Activated CD4-positive, alpha-beta T cell treated with anti-CD3 and anti-CD28 coated beads for 36 hours (primary cell): ENCODE results near the gene FAM200C. TPM values are rescaled to one million over a fixed set of nuclear protein-coding genes. Genes with fewer than 3 reads are reported as not detected.
"Not testable (repeated sequence)": the region's sequence is repeated elsewhere in the genome, so short reads cannot be mapped to it uniquely, and the experiment has no call there.

Source experiments
- ATAC-seq: fragments of 200-7000 bp; cut with Tn5 transposase; one replicate; pipeline ENCODE4 v1.10.0; 2021; ENCODE audit warnings: mild to moderate bottlenecking, moderate library complexity
- CTCF ChIA-PET: fragments of 350-600 bp; sonication (Branson Sonifier 250); formaldehyde crosslinking; loops from one replicate; lab custom pipeline; 2021; ENCODE audit warnings: antibody characterized with exemption; lab: Charles Lee
- POLR2A ChIA-PET: fragments of 350-600 bp; sonication (Branson Sonifier 250); formaldehyde crosslinking; loops from one replicate; lab custom pipeline; 2021; ENCODE audit warnings: antibody characterized with exemption, inconsistent platforms; lab: Charles Lee
- DNase-seq: peaks from one replicate; pipeline ENCODE4 v3.0.0-alpha.2; 2020
- H3K27ac Mint-ChIP-seq: one replicate; pipeline ENCODE4 v1.8.0; 2021; ENCODE audit warnings: mixed read lengths
- H3K27me3 Mint-ChIP-seq: one replicate; pipeline ENCODE4 v1.8.0; 2021; ENCODE audit warnings: mixed read lengths
- H3K36me3 Mint-ChIP-seq: one replicate; pipeline ENCODE4 v1.8.0; 2021; ENCODE audit warnings: low read depth, mixed read lengths
- H3K4me1 Mint-ChIP-seq: one replicate; pipeline ENCODE4 v1.8.0; 2021; ENCODE audit warnings: mixed read lengths
- H3K4me3 Mint-ChIP-seq: one replicate; pipeline ENCODE4 v1.8.0; 2021; ENCODE audit warnings: mild to moderate bottlenecking, moderate library complexity, mixed read lengths
- H3K9me3 Mint-ChIP-seq: one replicate; pipeline ENCODE4 v1.8.0; 2021; ENCODE audit warnings: low read depth, mixed read lengths
- intact Hi-C, 2 experiments: fragments of 100-400 bp; cut with DNase I in 1 of 2; cut with micrococcal nuclease in 1 of 2; formaldehyde crosslinking; loops; one replicate each; pipeline versions ENCODE4 v1.14.2 to v1.15.1; 2022 to 2024; cut with DNase I, micrococcal nuclease
- total RNA-seq, 2 experiments: library from RNA; stranded (reverse); gene quantifications; one replicate each; pipeline ENCODE4 v1.2.3, GENCODE V29; 2021

Gene FAM200C
- total RNA-seq, 2 experiments from 2014 or later, result 0.91 to 1.3 TPM

DNA sequence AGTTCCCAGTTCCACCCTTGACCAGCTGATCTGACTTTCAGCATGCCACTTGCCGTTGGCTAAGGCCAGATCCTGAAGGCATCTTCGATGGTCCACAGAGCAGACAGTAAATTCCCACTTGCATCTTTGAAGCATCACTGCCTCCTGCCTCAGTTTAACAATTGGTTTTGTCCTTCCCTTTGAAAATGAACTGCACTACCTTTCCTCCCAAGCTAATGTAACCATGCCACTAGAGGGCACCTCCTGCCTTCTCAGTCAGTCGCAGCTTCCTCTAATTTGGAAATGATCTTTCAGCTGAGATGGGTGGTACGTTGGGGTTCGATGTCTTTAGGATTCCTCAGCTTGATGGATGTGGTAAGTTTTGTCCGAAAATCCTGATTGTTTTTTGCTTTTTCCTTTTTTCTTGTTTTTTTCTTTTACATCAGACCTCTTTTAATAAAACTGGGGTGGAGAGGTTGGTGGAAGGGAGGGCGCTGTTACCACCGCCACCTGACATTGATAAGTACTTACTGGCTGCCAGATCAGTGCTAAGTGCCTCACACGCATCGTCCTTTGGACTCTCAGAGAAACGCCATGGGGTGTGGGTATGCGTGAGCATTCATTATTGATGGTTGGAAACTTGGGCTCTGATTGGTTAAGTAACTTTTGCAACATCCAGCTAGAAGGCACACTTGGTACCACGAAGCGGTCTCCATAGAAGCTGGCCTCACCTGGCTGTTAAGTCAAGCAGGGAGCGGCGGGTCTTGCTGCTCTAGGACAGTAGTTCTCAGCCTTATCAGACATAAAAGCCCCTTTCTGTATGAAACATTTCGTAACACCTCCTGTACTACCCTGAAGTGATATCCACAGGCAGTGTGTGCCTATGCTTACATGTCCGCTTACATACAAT lies 38.7 kb upstream of the FAM200C start:
- Mint-ChIP-seq H3K9me3 (no peaks in the 10 kb centered on the region), H3K27me3 (peaks cover 4% of the 10 kb centered on the region), H3K4me3 (peak overlapping the region; percentile 74), H3K36me3 (no peaks in the 10 kb centered on the region), H3K4me1 (peaks cover 35% of the 10 kb centered on the region), H3K27ac (peak overlapping the region; percentile 97)
- ChIA-PET CTCF (interaction anchor here (0.6 to 6.2 kb wide), 62 partner anchors 8 to 1111 kb away, joined by 3 to 107 read pairs (median 4); partner anchors contain the start of genes PTTG1 and SLU7), POLR2A (interaction anchor here (0.5 to 2.3 kb wide), 4 partner anchors 17 to 68 kb away, joined by 3 to 18 read pairs (median 5); partner anchors contain the start of gene PTTG1)
- peak; percentile 76 for DNase-seq
- ATAC-seq, result peak; percentile 64
- intact Hi-C loops, result loop anchor here (1.0 to 10.0 kb wide), 9 partner anchors 16 to 406 kb away; partner anchors contain the start of gene PTTG1 (in 1 of the 2)

DNA sequence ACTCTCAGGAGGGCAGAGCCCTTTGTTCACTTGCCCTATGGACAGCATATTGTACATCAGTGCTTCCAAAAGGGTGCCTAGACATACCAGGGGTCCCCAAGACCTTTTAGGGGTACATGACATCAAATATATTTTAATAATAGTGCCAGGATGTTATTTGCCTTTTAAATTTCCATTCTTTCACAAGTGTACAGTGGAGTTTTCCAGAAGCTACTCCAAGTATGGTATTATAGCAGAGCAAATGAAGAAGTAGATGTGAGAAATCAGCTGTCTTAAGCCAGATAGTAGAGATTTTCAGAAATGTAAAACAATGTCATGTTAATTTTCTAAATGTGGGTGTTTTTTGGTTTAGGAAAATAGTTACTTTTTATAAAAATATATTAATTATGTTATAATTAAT lies 37.4 kb upstream of the FAM200C start:
- ChIA-PET CTCF (interaction anchor here (1.2 to 6.2 kb wide), 13 partner anchors 9 to 1112 kb away, joined by 3 to 107 read pairs (median 15); partner anchors contain the start of genes PTTG1 and SLU7), POLR2A (no interaction called here)
- Mint-ChIP-seq H3K9me3 (no peaks in the 10 kb centered on the region), H3K27ac (no peak overlapping the region), H3K27me3 (peaks cover 4% of the 10 kb centered on the region), H3K36me3 (no peaks in the 10 kb centered on the region), H3K4me3 (no peak overlapping the region), H3K4me1 (peaks cover 35% of the 10 kb centered on the region)
- intact Hi-C loops, result loop anchor here in 1 of 2 experiments (10.0 kb wide), 1 partner anchor 408 kb away; no protein-coding TSS in a partner anchor
- DNase-seq, result no peak
- no peak for ATAC-seq

DNA sequence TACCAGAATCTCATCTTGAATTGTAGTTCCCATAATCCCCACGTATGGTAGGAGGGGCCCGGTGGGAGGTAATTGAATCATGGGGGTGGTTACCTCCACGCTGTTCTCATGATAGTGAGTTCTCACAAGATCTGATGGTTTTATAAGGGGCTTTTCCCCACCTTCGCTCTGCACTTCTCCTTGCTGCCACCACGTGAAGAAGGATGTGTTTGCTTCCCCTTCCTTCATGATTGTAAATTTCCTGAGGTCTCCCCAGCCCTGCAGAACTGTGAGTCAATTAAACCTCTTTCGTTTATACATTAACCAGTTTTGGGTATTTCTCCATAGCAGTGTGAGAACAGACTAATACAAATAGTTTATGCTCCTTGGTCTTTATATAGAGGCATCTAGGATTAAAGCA lies 36.8 kb upstream of the FAM200C start:
- H3K9me3 Mint-ChIP-seq, H3K4me3 Mint-ChIP-seq, H3K36me3 Mint-ChIP-seq, ATAC-seq, POLR2A ChIA-PET, H3K27me3 Mint-ChIP-seq: not testable (repeated sequence)
- Mint-ChIP-seq H3K27ac (peak overlapping the region; percentile 24), H3K4me1 (peaks cover 33% of the 10 kb centered on the region)
- DNase-seq, result peak; percentile 25
- CTCF ChIA-PET, result interaction anchor here (0.5 to 6.2 kb wide), 3 partner anchors 15 to 70 kb away, joined by 3 to 107 read pairs (median 100); partner anchors contain the start of genes PTTG1 and SLU7
- intact Hi-C loops, result loop anchor here in 1 of 2 experiments (10.0 kb wide), 1 partner anchor 408 kb away; no protein-coding TSS in a partner anchor

DNA sequence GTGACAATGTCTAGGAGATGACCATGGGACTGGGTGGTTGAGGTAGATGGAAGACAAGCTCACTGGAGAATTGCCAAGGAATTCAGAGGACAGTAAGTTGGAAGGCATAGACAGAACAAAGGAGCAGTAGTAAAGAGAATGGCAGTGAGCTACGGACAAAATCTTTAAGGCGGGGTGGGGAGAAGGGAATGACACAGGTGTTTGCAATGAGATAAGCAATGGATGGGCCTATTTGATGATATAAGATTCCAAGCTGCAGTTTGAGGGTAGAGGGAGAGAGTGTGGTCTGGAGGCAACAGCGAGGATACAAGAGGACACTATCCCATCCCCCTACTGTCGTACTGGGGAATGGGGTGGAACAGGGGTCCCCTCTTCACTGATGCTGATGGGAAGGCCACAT lies 36.2 kb upstream of the FAM200C start:
- H3K9me3 Mint-ChIP-seq, result no peaks in the 10 kb centered on the region
- ATAC-seq, result no peak
- peaks cover 4% of the 10 kb centered on the region for H3K27me3 Mint-ChIP-seq
- H3K27ac Mint-ChIP-seq, result no peak overlapping the region
- peaks cover 27% of the 10 kb centered on the region for H3K4me1 Mint-ChIP-seq
- intact Hi-C loops, result loop anchor here in 1 of 2 experiments (10.0 kb wide), 1 partner anchor 409 kb away; no protein-coding TSS in a partner anchor
- DNase-seq, result no peak
- ChIA-PET CTCF (interaction anchor here (0.5 to 1.4 kb wide), 2 partner anchors 17 to 71 kb away, joined by 3 to 8 read pairs; partner anchors contain the start of gene SLU7), POLR2A (no interaction called here)
- no peaks in the 10 kb centered on the region for H3K36me3 Mint-ChIP-seq
- H3K4me3 Mint-ChIP-seq, result no peak overlapping the region

DNA sequence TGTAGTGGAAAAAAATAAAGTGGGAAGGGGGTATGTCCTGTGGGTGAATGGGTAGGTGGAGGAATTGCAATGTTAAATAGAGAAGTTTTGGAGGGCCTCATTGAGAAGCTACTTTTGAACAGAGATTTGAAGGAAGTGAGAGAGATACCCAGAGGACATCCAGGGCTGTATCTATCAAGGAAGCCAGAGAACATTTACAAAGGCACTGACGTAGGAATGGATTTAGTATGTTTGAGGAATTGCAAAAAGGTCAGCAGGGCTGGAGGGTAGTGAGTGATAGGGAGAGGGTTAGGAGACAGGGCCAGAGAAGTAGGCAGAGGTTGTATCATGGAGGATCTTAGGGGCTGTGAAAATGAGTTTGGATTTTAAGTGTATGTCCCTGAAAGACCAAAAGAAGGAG lies 35.7 kb upstream of the FAM200C start:
- ATAC-seq (no peak), DNase-seq (no peak)
- peaks cover 4% of the 10 kb centered on the region for H3K27me3 Mint-ChIP-seq
- no peaks in the 10 kb centered on the region for H3K9me3 Mint-ChIP-seq
- ChIA-PET CTCF (interaction anchor here (1.4 kb wide), 1 partner anchor 71 kb away, joined by 8 read pairs; no protein-coding TSS in a partner anchor), POLR2A (no interaction called here)
- no peaks in the 10 kb centered on the region for H3K36me3 Mint-ChIP-seq
- peak overlapping the region; percentile 12 for H3K27ac Mint-ChIP-seq
- no peak overlapping the region for H3K4me3 Mint-ChIP-seq
- intact Hi-C loops, result loop anchor here in 1 of 2 experiments (10.0 kb wide), 1 partner anchor 409 kb away; no protein-coding TSS in a partner anchor
- H3K4me1 Mint-ChIP-seq, result peaks cover 24% of the 10 kb centered on the region

DNA sequence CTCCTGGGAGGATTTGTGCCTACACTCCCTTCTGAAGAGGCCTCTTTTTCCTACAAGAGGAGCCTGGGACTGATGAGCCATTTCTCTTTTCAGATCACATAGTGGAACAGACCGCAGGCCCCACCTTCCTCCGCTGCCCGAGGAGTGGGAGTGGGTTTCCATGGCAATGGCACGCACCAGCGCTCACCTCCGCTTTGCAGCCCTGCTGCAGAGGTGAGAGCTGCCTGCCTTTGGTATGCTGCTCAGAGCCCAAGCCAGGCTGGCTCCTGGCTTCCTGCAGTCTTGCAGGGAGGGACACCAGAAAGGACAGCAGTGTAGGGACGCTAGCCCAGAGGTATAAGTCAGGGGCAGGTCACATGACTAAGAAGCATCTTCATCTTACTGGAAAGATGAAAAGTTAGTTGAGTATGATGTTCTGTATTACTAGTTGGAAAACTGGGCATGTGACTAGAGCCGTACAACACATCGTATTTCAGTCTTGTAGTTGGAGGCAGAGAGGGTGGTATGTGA lies 34.2 kb upstream of the FAM200C start:
- H3K27me3 Mint-ChIP-seq, result peaks cover 4% of the 10 kb centered on the region
- peaks cover 15% of the 10 kb centered on the region for H3K4me1 Mint-ChIP-seq
- peaks cover 4% of the 10 kb centered on the region for H3K36me3 Mint-ChIP-seq
- no peak overlapping the region for H3K4me3 Mint-ChIP-seq
- DNase-seq, result peak; percentile 63
- intact Hi-C loops, result loop anchor here in 1 of 2 experiments (10.0 kb wide), 1 partner anchor 411 kb away; no protein-coding TSS in a partner anchor
- ATAC-seq, result peak; percentile 18
- no peaks in the 10 kb centered on the region for H3K9me3 Mint-ChIP-seq
- peak overlapping the region; percentile 49 for H3K27ac Mint-ChIP-seq
- POLR2A ChIA-PET, result no interaction called here
- CTCF ChIA-PET, result interaction anchor here (0.7 to 1.1 kb wide), 2 partner anchors 10 to 1552 kb away, joined by 3 read pairs; no protein-coding TSS in a partner anchor

DNA sequence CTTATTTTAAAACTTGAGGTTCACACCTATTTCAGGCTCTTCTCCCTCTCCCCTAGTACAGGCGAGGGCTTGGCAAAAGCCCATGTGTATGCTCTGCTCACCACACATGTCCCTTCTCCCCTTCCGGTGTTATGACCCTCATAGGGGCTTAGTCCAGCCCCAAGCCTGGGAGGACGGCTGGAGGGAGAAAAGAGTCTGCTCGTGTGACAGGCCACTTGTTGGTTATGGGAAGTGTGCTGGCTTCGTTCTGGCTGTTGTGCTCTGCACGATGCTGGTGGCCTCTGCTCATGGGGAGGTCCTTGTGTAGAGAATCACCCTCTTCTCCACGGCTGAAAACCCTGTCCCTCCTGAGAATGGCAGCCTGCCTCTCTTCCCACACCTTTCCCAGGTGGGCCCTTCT lies 32.9 kb upstream of the FAM200C start:
- Mint-ChIP-seq H3K4me1 (peaks cover 9% of the 10 kb centered on the region), H3K27me3 (peaks cover 4% of the 10 kb centered on the region), H3K4me3 (no peak overlapping the region), H3K36me3 (peaks cover 16% of the 10 kb centered on the region), H3K27ac (no peak overlapping the region), H3K9me3 (no peaks in the 10 kb centered on the region)
- CTCF ChIA-PET, result interaction anchor here (0.8 to 1.0 kb wide), 2 partner anchors 10 to 75 kb away, joined by 4 read pairs; no protein-coding TSS in a partner anchor
- POLR2A ChIA-PET, result no interaction called here
- no peak for DNase-seq
- intact Hi-C loops, result loop anchor here in 1 of 2 experiments (10.0 kb wide), 1 partner anchor 412 kb away; no protein-coding TSS in a partner anchor
- ATAC-seq, result no peak

DNA sequence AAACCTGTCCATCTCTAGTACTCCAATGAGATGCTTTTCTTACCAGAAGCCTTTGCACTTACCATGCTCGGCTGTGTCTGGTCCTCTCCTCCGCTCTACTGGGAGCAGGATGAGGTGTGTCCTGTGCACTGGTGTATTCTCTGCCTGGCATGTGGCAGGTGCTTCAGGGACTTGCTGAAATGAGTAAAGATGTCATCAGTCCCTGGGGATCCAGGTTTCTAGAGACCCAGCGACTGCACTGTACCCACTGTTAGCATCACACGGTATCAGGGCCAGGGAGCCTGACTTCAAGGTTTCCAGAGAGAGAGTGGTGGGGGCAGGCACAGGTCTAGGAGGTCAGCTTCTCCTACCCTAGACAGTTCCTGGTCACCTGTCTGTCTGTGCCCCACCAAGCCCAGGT lies 32.3 kb upstream of the FAM200C start:
- Mint-ChIP-seq H3K4me1 (peaks cover 9% of the 10 kb centered on the region), H3K9me3 (no peaks in the 10 kb centered on the region), H3K4me3 (no peak overlapping the region), H3K36me3 (peaks cover 20% of the 10 kb centered on the region), H3K27ac (no peak overlapping the region), H3K27me3 (peaks cover 4% of the 10 kb centered on the region)
- no peak for DNase-seq
- ChIA-PET POLR2A (no interaction called here), CTCF (interaction anchor here (0.6 to 1.0 kb wide), 2 partner anchors 10 to 20 kb away, joined by 3 to 4 read pairs; no protein-coding TSS in a partner anchor)
- intact Hi-C loops, result loop anchor here in 1 of 2 experiments (10.0 kb wide), 1 partner anchor 413 kb away; no protein-coding TSS in a partner anchor
- ATAC-seq, result no peak

DNA sequence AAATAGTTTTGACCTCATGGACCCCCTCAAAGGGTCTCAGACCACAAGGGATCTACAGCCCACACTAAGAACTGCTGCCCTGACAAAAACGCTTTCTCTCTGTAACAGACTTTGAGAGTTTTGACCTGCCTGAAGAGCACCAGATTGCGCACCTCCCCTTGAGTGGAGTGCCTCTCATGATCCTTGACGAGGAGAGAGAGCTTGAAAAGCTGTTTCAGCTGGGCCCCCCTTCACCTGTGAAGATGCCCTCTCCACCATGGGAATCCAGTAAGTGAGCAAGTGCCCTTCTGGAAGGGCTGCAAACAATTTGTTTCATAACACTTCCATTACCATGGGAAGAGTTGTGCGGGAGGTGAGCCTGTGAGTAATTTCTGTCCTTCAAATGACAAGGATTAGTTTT lies 27.8 kb upstream of the FAM200C start:
- H3K36me3 Mint-ChIP-seq, result peaks cover 49% of the 10 kb centered on the region
- ChIA-PET POLR2A (no interaction called here), CTCF (interaction anchor here (0.9 to 4.2 kb wide), 2 partner anchors 11 to 405 kb away, joined by 3 to 34 read pairs; no protein-coding TSS in a partner anchor)
- intact Hi-C loops, result no loop called here
- H3K27me3 Mint-ChIP-seq, result no peaks in the 10 kb centered on the region
- H3K9me3 Mint-ChIP-seq, result no peaks in the 10 kb centered on the region
- no peak for DNase-seq
- H3K27ac Mint-ChIP-seq, result no peak overlapping the region
- ATAC-seq, result no peak
- peaks cover 32% of the 10 kb centered on the region for H3K4me1 Mint-ChIP-seq
- H3K4me3 Mint-ChIP-seq, result no peak overlapping the region

DNA sequence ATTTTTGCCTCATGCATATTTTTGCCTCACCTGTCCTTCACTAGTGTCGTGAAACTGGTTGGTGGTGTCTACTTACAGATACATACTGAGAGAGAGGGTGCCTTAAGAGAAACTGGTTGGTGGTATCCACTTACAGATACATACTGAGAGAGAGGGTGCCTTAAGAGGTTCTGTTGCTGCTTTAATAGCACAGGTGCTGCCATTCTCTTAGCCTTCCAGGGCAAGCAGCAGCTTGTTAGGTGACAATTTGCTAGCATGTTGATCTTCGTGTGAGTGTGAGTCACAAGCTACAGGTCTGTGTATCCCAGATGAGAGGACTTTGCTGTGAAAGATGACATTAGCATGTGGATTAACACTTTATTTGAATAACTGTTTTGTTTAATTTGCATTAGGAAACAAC lies 23.2 kb upstream of the FAM200C start:
- Mint-ChIP-seq H3K4me1 (peaks cover 54% of the 10 kb centered on the region), H3K9me3 (no peaks in the 10 kb centered on the region), H3K36me3 (peaks cover 40% of the 10 kb centered on the region), H3K4me3 (peak overlapping the region; percentile 92), H3K27ac (peak overlapping the region; percentile 39), H3K27me3 (no peaks in the 10 kb centered on the region)
- no peak for ATAC-seq
- intact Hi-C loops, result loop anchor here in 1 of 2 experiments (5.0 kb wide), 1 partner anchor 1161 kb away; the partner anchor contains the start of gene UBLCP1
- POLR2A ChIA-PET, result no interaction called here
- CTCF ChIA-PET, result interaction anchor here (0.7 to 9.3 kb wide), 5 partner anchors 8 to 56 kb away, joined by 3 to 107 read pairs (median 4); no protein-coding TSS in a partner anchor
- no peak for DNase-seq
